Amygdala (tissue), 56 donors: ENCODE measurements around the gene LIPA.
A peak's percentile ranks its signal among the peaks of the same experiment; 100 is the strongest.
"Not testable (repeated sequence)": the region's sequence is repeated elsewhere in the genome, so short reads cannot be mapped to it uniquely, and the experiment has no call there.

Experiments used
- DNase-seq, 56 donors: peaks; one replicate each; lab custom pipeline; 2025; lab: John Stamatoyannopoulos, UW

Gene LIPA

DNA sequence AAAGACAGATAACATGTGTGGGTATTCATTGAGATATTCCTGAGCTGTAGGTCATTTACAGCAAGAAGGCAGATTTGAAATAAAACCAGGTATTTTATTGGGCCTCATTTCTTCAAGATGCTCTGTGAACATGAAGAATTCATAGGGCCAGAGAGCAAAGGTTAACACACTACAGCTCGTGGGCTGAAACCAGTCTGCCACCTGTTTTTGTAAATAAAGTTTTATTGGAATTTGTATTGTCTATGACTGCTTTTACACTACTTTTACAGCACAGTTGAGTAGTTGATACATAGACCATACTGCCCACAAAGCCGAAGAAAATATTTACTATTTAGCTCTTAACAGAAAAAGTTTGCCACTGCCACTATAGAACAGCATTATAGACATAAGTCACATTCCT, 22.1 kb upstream of the LIPA start:
- no peak for DNase-seq

- no peak for DNase-seq
Observed at GRCh38 chr10:89271532-89271931, 20.0 kb upstream of the LIPA start.

DNA sequence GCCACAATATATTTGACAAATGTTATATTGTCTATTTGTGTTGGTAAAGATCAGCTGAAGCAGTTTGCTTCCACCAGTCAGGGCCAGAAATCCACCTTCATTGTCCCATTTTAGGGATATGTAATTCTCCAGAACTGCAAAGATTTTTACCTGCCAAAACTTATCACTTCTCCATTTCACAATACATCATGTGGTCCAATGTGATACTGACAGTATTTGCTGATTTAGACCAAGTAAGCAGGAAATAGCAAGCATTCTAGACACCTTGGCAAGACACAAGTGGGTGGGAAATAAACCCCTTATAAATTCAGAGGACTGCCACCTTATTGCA, 18.5 kb upstream of the LIPA start:
- DNase-seq = no peak

DNA sequence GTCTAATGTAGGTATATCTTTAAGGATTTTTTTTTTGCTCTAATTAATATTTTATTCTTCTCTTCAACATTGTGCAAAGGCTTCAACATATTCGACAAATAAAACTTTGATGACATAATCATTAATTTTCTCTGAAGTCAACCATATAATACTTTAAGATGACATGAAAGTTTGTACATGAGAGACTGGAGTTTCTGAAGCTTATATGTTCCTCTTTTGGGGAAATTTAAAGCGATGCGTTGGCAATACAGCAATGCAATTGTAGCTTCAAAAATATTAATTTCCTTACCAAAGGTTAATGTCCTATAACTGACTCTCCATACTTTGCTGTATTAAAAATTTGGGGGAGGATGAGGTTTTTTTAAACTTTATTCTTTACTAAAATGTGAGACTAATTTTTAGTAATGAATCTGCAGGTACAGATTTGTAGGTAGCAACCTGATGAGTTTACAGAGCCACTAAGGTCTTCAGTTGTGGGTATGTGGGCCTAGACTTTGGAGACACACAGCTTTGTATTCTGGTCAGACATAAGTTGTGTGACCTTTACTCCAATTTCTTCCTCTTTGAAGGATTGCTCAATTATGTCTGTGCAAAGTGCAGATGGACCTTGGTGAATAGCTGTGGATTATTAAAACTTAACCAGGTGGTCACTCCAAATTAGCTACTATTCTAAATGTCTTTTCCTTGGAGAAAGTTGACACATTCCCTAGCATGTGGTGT, 18.0 kb upstream of the LIPA start:
- DNase-seq = no peak

GRCh38 chr10:89266721-89267453, 15.3 kb upstream of the LIPA start:
- DNase-seq = no peak

DNA sequence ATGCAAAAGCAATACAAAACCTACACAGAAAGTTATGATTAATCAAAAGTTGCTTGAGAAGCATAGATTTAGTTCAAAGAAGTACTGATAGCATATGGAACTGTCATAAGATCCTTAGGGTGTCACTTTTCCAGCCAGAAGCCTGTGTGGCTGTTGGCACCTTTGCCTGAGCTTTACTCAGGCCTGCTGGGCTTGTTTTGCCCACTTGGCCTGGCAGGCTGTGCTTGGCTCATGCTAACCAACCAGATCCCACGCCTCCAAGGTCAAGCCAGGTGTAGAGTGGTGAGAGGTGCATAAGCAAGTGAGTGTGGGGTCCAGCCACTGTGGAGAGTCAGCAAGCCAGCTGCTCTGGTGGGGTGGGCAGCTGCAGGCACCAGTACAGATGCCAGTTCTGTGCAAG, 12.0 kb upstream of the LIPA start:
- DNase-seq = no peak

DNA sequence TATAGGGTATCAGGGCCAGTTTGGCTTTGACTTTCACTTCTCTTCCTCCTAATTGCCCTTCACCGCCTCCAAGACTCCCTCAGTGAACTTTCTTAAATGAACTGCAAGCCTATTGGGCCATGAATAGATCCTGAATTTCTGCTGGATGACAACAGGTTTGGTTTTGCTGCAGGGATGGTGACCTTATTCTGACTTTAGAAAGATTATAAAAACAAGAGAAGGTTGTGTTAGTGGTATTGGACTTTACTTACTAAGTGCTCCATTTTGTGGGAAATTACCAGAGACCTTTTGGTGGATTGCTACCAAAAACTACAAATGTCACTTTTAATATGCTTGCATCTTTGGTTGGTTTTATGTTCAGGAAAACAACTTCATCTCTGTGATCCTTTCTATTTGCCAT, 11.5 kb upstream of the LIPA start:
- no peak for DNase-seq

DNA sequence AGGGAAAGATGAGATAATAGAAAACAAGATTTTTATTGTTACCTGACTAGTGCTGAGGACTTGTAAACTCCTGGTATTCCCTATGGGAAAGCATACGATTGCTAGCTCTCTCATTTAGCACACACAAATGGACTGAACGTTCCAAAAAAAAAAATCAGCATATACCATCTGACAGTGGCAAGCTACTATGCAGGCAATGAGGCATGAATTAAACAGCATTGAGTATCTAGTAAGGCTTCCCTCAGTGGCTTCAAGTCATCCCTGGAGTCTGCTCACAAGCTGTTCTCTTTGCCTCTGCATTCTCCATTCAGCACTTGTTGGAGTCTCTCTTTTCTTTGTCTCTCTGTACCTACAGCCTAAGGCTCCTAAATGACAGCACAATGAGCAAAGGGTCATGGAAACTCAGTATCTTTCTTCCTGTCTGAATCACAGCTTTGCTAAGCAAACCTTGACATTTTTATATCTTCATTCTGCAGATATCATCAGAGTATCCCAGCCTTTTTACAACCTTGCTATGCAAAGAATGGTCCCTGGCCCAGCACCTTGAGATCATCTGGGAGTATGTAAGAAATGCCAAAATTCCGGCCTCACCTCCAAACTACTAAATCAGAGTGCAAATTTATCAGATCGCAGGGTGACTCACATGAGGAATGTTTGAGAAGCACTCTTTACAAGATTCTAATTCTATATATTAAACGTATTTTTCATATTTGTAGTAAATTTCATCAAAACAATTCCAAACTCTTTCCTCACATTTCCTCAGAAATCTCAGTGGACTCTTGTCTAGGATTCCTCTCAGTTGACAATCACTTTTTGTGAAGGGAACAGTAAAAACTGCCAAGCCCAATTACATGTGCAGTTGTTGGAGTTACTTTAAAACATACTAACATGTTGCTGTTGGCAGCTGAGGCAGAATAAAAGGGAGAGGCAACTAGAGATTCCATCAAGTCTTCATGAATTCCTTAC, 10.8 kb upstream of the LIPA start:
- DNase-seq = no peak

GRCh38 chr10:89258881-89259280, 7.3 kb upstream of the LIPA start:
- DNase-seq = no peak

- no peak for DNase-seq
Observed at GRCh38 chr10:89257581-89257980, 6.0 kb upstream of the LIPA start.

- no peak for DNase-seq
Observed at GRCh38 chr10:89256962-89257361, 5.4 kb upstream of the LIPA start.

GRCh38 chr10:89256340-89256739, 4.8 kb upstream of the LIPA start:
- DNase-seq = no peak

DNA sequence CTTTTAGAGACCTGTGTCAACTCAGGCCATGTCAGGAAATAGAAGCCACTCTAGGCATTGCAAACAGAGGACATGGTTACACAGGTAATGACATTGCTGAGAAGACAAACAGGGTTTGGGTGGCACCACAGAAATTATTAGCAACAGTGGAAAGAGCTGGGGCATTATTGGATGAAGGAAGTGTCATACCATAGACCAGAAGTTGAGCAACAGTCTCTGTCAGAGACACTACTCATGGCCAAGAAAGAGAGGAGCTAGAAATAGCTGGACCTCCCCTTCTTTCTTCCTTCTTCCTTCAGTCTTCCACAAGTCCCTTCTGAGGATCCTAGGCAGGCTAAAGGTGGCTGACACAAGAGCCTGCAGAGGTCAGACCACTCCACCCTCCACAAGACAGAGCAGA, 4.2 kb upstream of the LIPA start:
- no peak for DNase-seq

- not testable (repeated sequence) for DNase-seq
Observed at GRCh38 chr10:89255091-89255579, 3.6 kb upstream of the LIPA start.

DNA sequence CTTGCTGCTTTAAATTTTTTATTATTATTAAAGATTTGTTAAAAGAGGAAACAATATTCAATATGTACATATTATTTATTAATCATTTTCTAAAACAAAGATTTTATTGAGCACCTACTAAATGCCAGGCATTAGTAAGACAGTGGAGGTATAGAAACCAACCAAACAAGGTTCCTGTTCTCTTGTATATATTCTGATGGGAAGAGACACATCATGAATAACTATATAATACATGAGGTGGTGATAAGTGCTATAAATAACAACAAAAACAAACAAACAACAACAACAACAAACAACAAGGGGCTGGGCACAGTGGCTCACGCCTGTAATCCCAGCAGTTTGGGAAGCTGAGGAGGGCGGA, 630 bp upstream of the LIPA start:
- no peak for DNase-seq

- DNase-seq = peak in 2 of 56 donors; percentile 13 to 41
Observed at GRCh38 chr10:89250865-89251408, 638 bp downstream of the LIPA start.

GRCh38 chr10:89248990-89249389, 2.6 kb downstream of the LIPA start:
- no peak for DNase-seq

- DNase-seq = not testable (repeated sequence)
Observed at GRCh38 chr10:89247623-89248022, 4.0 kb downstream of the LIPA start.

DNA sequence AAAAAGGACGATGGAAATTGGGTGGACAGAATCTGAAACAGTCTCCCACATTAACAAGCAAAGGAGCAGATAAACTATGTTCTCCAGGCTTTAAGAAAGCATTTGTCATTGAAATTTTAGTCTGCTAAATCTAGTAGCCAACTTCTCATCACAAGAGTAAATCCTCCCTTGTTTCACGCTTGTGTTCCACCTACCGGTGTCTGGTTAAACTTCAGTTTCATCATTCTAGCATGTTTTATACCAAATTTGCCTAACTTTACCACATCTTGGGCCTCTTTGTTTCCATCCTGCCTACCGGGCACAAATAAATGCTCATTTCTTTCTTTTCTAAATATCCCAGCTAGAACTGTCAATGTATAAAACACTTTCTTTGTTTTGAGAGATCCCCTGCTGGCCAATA, 5.8 kb downstream of the LIPA start:
- DNase-seq = no peak

DNA sequence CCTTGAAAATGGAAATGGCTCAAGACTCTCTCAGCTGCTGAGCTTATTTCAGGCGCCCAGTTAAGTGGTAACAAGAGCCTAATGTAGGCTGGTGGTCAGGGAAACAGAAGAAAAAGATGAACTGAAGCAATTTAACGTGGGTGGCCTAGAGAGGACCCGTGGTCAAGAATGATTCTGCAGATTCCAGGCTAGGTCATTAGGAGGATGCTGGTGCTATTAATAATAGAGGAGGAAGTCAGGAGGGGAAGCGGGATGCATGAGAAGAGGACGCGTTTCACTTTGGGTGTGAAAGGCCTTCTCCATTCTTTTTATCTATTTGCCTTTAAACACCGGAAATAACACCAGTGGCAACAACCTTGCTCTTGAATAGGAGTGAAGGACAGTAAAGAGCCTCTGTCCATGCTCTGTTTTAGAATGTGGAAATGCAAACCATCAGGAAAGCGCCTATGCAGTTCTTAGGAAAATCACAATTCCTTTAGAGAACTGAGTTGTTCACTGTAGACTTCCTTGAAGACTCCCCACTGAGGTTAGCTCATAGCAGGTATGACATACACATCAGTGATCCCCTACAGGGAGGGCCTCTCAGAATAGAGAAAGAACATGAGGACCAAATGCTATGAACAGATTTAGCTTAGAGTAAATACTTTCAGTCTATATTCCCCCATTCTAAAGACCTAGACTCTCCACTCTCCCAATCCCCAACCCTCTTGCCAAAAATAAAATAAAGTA, 8.6 kb downstream of the LIPA start:
- peak in 1 of 56 donors; percentile 43 for DNase-seq
